Heart left ventricle (tissue), 16 donors: ENCODE data around the gene DMD. TPM values are rescaled to one million over a fixed set of nuclear protein-coding genes. Genes with fewer than 3 reads are reported as not detected.
A peak's percentile ranks its signal among the peaks of the same experiment; 100 is the strongest.

Source experiments
- ATAC-seq, 4 donors: fragments of 200-7000 bp; cut with Tn5 transposase; one replicate each; pipeline ENCODE4 v1.9.1; 2020 to 2022; ENCODE audit warnings: moderate library complexity in 4 of 4, mild to moderate bottlenecking in 3 of 4, moderate number of reproducible peaks in 1 of 4
- DNase-seq, 5 donors: peaks; one replicate each; pipeline ENCODE4 v3.0.0-alpha.2; 2020
- H3K27ac ChIP-seq, 12 donors: fragments of 200-600 bp; sonication (generic) in 4 of 12; one replicate each; pipeline versions ENCODE4 v1.5.0 to v1.8.0; 2016 to 2022; ENCODE audit warnings: mild to moderate bottlenecking in 2 of 12
- H3K27me3 ChIP-seq, 9 donors: fragments of 200-600 bp; sonication (generic) in 2 of 9; one replicate each; pipeline versions ENCODE4 v1.5.1 to v1.8.0; 2016 to 2022; ENCODE audit warnings: mild to moderate bottlenecking in 3 of 9
- H3K36me3 ChIP-seq, 9 donors: fragments of 200-600 bp; sonication (generic) in 2 of 9; one replicate each; pipeline versions ENCODE4 v1.5.0 to v1.8.0; 2018 to 2022; ENCODE audit warnings: mild to moderate bottlenecking in 2 of 9
- H3K4me1 ChIP-seq, 12 donors: fragments of 200-600 bp; sonication (generic) in 4 of 12; one replicate each; pipeline versions ENCODE4 v1.5.0 to v1.8.0; 2016 to 2022; ENCODE audit warnings: mild to moderate bottlenecking in 3 of 12
- H3K4me3 ChIP-seq, 12 donors: fragments of 200-600 bp; sonication (generic) in 4 of 12; one replicate each; pipeline versions ENCODE4 v1.5.0 to v1.8.0; 2017 to 2022; ENCODE audit warnings: mild to moderate bottlenecking in 9 of 12, moderate library complexity in 4 of 12
- H3K9me3 ChIP-seq, 12 donors: fragments of 200-600 bp; sonication (generic) in 4 of 12; one replicate each; pipeline versions ENCODE4 v1.5.0 to v1.8.0; 2016 to 2022; ENCODE audit warnings: mild to moderate bottlenecking in 1 of 12
- POLR2A ChIP-seq, 2 donors: fragments of 450-650 bp; IDR thresholded peaks; one replicate each; pipeline ENCODE4 v1.6.1; 2017; ENCODE audit warnings: antibody characterized with exemption in 2 of 2, mild to moderate bottlenecking in 2 of 2, moderate library complexity in 2 of 2
- WGBS, 4 donors: extraction: QIAGEN DNeasy Blood & Tissue Kit in 2 of 4; methylation state at CpG; one replicate each; pipeline versions ENCODE4 v1.1.5 to v1.1.7; 2013 to 2018; 5-methylcytosine and 5-hydroxymethylcytosine counted together
- intact Hi-C, 10 donors: fragments of 100-400 bp; cut with DNase I; formaldehyde crosslinking; loops; one replicate each; pipeline versions ENCODE4 v1.11.1 to v1.14.2; 2022
- polyA plus RNA-seq, 2 donors: library from polyadenylated mRNA; stranded (reverse); fragments of 200-250 nt; gene quantifications; one replicate each; pipeline ENCODE4 v1.2.3, GENCODE V29; 2013
- total RNA-seq, 9 donors: library from RNA; depleted of rRNA in 2 of 9; stranded (reverse); fragments of >200 nt in 2 of 9; fragmentation: NEBNext Ultra II Directional in 3 of 9; extraction: Animal tissue kit (Norgen Biotek cat#: 25700) in 3 of 9; gene quantifications; one replicate each; pipeline versions ENCODE4 v1.1.0 to v1.2.4, GENCODE V29; 2016 to 2023
- TF ChIP-seq, protein P1 (sequence below), 12 donors: fragments of 200-600 bp; sonication (generic) in 4 of 12; IDR thresholded peaks; one replicate each; pipeline versions ENCODE4 v1.5.0 to v1.8.0; 2018 to 2022; ENCODE audit warnings: antibody characterized with exemption in 12 of 12, mild to moderate bottlenecking in 5 of 12
- donor health status: ischemic (EF 13 %, LVEDD 7.1; RV severe dilation, severe dysfunction).
- donor health status: healthy with polysubstance abuse.
- donor health status: DM: no; HTN: yes; CAD: no.
- donor health status: DM: no; HTN: no; CAD: no.
- donor health status: ischemic (EF 25% LVEDD 6.9; RV normal size, moderate dysfunction).
- donor health status: ischemic (EF 25% LVEDD 5.7; RV mildly dilated, moderate dysfunction).
- donor health status: healthy.
- donor health status: DM: yes; HTN: yes; CAD: no.
- donor health status: ischemic (EF 35%, LVEDD 5.7; RV mildly dilated, moderate dysfunction).
- donor health status: nonischemic (EF 11% LVEDD 7.7; RV severe dilation, severe dysfunction).
- donor health status: DM: yes; HTN: yes; CAD: no.
- donor health status: PGD.
- donor health status: ischemic (EF 29% LVEDD 5.4; RV normal size, mild dysfunction).
- donor health status: nonischemic (EF 23%, LVEDD 6.1; RV moderate dilation, normal function).

DMD gene
- total and polyA plus RNA-seq, 11 donors: 34.7 to 236 (median 162) TPM

DNA sequence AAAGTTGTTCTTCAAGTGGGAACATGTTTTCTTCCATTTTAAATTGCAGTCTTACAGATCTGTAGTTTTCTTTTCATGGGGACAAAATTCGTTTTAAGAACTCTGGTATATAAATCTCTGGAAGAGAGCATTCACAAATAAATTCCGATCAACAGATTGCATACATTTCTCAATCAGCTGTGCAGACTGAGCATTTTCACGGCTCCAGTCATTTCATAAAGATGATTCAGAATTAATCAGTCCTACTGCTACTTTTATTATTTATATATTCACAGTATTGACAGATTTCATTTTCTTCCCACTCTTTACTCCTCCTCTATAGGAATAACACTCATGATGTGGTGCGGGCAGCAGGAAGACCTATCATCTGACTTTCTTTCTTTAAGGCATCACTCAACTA, 1604.6 kb downstream of the DMD start:
- intact Hi-C loops: no loop called here
- Histone ChIP-seq H3K9me3 (no peaks in the 10 kb centered on the region), H3K27me3 (peaks cover 0 to 5% (median 0%) of the 10 kb centered on the region in 9 donors), H3K4me1 (peaks cover 0 to 6% (median 0%) of the 10 kb centered on the region in 12 donors), H3K36me3 (no peaks in the 10 kb centered on the region), H3K4me3 (no peak overlapping the region), H3K27ac (no peak overlapping the region)
- 79 to 90% (median 85%) methylated on average over 4 of the region's 4 CpGs for WGBS, 4 donors
- ATAC-seq (no peak), DNase-seq (no peak)
- TF ChIP-seq POLR2A (IDR thresholded peaks at IDR 0.05): no peak
- TF ChIP-seq, protein P1, sequence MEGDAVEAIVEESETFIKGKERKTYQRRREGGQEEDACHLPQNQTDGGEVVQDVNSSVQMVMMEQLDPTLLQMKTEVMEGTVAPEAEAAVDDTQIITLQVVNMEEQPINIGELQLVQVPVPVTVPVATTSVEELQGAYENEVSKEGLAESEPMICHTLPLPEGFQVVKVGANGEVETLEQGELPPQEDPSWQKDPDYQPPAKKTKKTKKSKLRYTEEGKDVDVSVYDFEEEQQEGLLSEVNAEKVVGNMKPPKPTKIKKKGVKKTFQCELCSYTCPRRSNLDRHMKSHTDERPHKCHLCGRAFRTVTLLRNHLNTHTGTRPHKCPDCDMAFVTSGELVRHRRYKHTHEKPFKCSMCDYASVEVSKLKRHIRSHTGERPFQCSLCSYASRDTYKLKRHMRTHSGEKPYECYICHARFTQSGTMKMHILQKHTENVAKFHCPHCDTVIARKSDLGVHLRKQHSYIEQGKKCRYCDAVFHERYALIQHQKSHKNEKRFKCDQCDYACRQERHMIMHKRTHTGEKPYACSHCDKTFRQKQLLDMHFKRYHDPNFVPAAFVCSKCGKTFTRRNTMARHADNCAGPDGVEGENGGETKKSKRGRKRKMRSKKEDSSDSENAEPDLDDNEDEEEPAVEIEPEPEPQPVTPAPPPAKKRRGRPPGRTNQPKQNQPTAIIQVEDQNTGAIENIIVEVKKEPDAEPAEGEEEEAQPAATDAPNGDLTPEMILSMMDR (IDR thresholded peaks at IDR 0.05): no peak

DNA sequence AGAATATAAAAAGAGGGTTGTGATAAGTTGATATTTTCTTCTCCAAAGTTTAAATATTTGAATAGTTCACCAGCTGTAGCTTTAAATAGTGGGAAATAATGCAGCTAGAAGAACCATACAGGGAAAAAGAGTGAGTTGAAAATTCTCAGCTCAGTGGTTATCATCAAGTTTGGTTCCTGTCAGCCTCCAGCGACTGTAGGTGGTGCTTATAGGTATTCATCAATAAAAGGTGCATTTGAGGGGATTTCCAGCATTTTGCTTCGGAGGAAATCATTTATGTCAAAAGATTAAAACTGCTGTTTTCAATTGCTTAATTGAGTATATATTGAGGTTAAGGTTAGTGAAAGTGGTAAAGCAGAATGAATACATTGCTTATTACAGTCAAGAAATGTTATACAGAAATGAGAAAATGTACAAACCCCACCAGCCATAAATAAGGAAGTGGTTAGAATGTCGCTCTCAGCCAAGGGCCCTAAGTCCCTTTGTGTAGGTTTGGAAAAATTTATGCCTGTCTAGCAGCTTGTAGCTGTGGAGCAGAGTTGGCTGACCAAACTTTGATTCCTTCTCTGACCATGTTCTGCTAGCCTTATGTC, 1606.6 kb downstream of the DMD start:
- no peaks in the 10 kb centered on the region for H3K9me3 ChIP-seq
- DNase-seq (no peak), ATAC-seq (no peak)
- H3K4me3 ChIP-seq: no peak overlapping the region
- WGBS, 4 donors: 54 to 92% (median 76%) methylated on average over 3 of the region's 3 CpGs
- peaks cover 0 to 5% (median 0%) of the 10 kb centered on the region in 9 donors for H3K27me3 ChIP-seq
- peaks cover 0 to 6% (median 0%) of the 10 kb centered on the region in 12 donors for H3K4me1 ChIP-seq
- no peak overlapping the region for H3K27ac ChIP-seq
- intact Hi-C loops: no loop called here
- no peaks in the 10 kb centered on the region for H3K36me3 ChIP-seq
- TF ChIP-seq, protein P1 (IDR thresholded peaks at IDR 0.05): no peak
- TF ChIP-seq POLR2A (IDR thresholded peaks at IDR 0.05): no peak

DNA sequence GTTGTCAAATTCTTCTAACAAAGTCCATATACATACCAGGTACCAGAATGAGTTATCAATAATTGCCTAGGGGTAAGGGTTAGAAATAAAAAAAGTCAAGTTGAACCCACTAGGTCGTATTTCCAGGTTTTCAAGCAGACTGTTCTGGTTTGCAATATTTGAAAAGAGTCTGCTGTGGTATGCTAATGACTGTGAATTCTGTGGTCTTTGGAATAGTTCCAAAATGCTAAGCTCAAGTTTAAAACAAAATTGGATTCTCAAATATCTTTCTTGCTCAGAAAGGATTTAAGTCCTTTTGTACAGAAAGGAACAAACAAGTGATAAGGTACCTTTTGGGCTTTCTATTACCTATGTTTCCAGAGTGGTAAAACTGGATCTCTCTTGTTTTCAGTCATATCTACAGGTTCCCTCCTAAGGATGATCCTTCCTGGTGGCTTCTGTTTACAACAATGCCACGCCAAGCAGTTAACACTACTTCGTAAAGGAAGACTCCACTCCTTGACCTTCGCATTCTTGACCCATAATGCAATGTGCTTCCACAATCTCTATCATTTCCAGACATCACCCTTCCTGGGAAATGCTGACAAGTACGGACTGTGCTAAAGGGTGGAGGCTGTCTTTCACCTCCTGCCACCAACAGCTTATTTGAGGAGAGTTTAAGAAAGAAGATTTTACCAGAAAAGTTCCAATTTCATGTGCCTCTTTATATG, 1607.8 kb downstream of the DMD start:
- DNase-seq (no peak), ATAC-seq (peak in 1 of 4 donors; percentile 26)
- peaks cover 0 to 6% (median 0%) of the 10 kb centered on the region in 12 donors for H3K4me1 ChIP-seq
- 50 to 61% (median 57%) methylated on average over 5 of the region's 5 CpGs for WGBS, 4 donors
- no peak for TF ChIP-seq POLR2A (IDR thresholded peaks at IDR 0.05)
- TF ChIP-seq, protein P1 (IDR thresholded peaks at IDR 0.05): no peak
- no peak overlapping the region for H3K4me3 ChIP-seq
- H3K27ac ChIP-seq: no peak overlapping the region
- no peaks in the 10 kb centered on the region for H3K36me3 ChIP-seq
- no peaks in the 10 kb centered on the region for H3K9me3 ChIP-seq
- intact Hi-C loops: no loop called here
- peaks cover 0 to 5% (median 0%) of the 10 kb centered on the region in 9 donors for H3K27me3 ChIP-seq

DNA sequence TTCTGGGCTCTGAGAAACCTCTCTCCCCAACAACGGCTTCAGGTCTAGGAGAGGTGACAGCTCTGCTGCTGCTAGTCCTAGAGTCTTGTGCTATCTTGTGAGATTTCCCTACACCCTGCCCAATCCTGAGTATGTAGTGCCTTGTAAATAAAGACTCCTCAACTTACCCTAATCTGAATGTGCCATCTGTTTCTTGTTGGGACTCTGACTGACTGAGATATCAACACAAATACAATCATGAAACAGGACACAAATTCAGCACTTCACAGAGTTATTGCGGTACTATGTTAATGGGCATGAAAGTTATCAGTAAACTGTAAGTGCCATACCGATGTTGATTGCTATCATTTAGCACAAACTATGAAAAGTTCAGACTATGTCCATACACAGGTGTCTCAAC, 1610.5 kb downstream of the DMD start:
- 82 to 96% (median 88%) methylated on average over 3 of the region's 3 CpGs for WGBS, 4 donors
- intact Hi-C loops: no loop called here
- DNase-seq: no peak

More for the DNA sequence above, 1610.5 kb downstream of the DMD start:
- Histone ChIP-seq H3K9me3 (no peaks in the 10 kb centered on the region), H3K4me1 (peaks cover 0 to 6% (median 0%) of the 10 kb centered on the region in 12 donors), H3K4me3 (no peak overlapping the region), H3K27me3 (peaks cover 0 to 5% (median 0%) of the 10 kb centered on the region in 9 donors), H3K27ac (no peak overlapping the region), H3K36me3 (no peaks in the 10 kb centered on the region)
- no peak for ATAC-seq
- TF ChIP-seq POLR2A (IDR thresholded peaks at IDR 0.05): no peak
- TF ChIP-seq, protein P1 (IDR thresholded peaks at IDR 0.05): no peak
